ENCODE measurements around the gene RABL2A.
"Not testable (repeated sequence)": the region's sequence is repeated elsewhere in the genome, so short reads cannot be mapped to it uniquely, and the experiment has no call there.

Gene RABL2A

GRCh38 chr2:113686537-113686936, 59.5 kb downstream of the RABL2A start:
- DNase-seq (ENCODE audit: low read depth), result no peak

GRCh38 chr2:113690871-113691270, 63.8 kb downstream of the RABL2A start:
- DNase-seq (ENCODE audit: low read depth), result not testable (repeated sequence)
